HG03460 (cell line): ENCODE data around the gene IL31RA.
"Not testable (repeated sequence)": the region's sequence is repeated elsewhere in the genome, so short reads cannot be mapped to it uniquely, and the experiment has no call there.

ENCODE experiments used
- ATAC-seq: cut with Tn5 transposase; IDR thresholded peaks from one replicate; pipeline ENCODE4 v1.9.1; 2021; ENCODE audit not compliant: unreplicated experiment

The IL31RA gene

GRCh38 chr5:55924744-55925143 is 73.6 kb downstream of the IL31RA start:
- no peak for ATAC-seq

GRCh38 chr5:55925181-55925580 is 74.0 kb downstream of the IL31RA start:
- no peak for ATAC-seq

- no peak for ATAC-seq
Measured at GRCh38 chr5:55925712-55926111, 74.6 kb downstream of the IL31RA start.

DNA sequence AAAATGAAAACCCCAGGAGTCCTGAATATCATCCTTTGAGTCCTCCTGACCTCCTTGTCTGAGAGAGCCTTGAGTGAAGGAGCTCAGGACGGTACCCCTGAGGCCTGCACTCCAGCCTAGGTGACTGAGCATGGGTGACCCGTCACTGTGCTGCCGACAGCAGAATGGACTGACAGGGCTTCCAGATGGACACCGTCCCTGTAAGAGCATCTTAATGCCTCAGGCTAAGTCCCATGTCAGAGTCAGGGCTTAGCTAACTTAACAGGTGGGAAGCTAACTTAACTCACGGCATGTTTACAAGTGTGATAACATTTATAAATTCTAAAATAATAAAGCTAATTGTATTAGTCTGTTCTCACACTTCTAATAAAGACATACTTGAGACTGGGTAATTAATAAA is 75.3 kb downstream of the IL31RA start:
- ATAC-seq, result no peak

DNA sequence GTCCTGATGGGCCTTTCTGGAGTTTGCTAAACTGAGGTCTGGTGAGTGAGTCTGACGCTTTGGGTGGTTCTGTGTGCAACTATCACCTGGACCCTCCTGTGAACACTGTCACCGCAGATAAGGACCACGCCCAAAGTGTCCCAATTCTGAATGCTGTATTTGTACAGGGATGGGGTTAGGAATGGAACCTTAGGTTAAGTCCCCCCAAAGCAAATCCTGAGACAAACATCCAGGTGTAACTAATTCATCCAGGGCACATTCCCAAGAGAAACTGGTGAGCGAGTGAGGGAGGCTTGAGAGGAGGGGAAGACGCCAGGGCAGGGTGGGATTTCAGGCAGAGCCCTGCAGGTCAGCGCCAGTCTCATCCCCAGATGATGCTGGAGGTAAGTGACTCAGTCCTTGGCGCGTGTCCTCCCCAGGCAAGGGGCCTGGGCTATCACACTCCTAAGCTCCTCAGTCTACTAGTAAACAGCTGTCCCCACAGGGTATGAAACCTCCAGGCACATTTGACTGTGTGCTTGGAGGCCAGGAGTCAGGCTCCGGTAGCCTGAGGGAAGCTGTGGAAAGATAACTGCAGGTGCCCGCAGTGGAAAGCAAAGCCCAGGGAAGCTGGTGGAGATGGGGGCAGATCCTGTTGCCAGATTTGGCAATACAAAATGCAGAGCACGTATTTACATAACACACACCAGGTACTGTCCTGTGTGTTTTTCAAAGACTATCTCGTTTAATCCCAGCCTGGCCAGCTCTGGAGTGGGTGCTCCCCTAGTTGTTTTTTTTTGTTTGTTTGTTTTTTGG is 76.9 kb downstream of the IL31RA start:
- ATAC-seq, result no peak

DNA sequence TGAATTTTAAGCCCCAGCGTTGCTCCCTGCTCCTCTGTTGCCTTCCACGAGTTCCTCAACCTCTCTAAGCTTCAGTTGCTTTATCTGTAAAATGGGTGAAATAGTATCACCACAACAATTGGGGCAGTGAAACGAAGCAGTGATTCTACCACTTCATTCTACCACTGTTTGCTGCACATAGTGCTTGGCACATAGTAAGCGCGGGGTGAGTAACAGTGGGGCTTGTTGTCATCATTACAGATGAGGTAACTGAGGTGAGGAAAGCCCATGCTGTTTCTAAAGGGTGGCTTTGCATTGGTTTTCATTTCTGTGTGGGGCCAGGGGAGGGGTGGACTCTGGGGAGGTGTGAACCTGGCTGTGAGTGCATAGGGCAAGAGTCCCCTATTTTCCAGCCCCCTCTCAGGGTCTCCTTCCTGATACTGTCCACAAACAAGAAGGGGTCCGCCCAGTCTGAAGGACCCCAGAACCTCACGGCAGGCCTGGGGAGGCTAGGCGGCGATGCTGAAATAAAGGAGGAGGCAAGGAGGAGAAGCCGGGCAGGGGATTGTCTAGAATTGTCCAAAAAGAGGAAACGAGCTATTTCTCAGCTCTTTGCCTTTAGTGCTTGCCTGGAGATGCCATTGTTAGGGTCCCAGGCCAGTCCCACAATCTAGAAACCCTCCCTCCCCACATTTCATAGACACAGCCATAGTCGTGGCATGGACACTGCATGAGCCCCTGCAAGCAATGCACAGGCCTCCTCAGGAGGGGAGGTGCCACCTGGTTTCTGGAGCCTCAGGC is 78.1 kb downstream of the IL31RA start:
- ATAC-seq, result no peak

DNA sequence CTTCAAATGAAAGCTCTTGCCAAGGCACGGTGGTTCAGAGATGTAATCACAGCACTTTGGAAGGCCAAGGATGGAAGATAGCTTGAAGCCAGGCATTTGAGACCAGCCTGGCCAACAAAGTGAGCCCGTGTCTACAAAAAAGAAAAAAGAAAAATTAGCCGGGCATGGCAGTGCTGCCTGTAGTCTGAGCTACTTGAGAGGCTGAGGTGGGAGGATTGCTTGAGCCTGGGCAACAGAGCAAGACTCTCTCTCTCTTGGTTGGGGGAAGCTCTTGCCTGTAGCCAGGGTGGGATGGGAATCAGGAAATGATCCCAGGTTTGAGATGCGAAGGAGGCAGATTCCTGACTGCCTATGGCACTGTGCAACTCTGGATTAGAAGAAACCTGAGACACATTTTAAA is 81.5 kb downstream of the IL31RA start:
- ATAC-seq, result no peak

DNA sequence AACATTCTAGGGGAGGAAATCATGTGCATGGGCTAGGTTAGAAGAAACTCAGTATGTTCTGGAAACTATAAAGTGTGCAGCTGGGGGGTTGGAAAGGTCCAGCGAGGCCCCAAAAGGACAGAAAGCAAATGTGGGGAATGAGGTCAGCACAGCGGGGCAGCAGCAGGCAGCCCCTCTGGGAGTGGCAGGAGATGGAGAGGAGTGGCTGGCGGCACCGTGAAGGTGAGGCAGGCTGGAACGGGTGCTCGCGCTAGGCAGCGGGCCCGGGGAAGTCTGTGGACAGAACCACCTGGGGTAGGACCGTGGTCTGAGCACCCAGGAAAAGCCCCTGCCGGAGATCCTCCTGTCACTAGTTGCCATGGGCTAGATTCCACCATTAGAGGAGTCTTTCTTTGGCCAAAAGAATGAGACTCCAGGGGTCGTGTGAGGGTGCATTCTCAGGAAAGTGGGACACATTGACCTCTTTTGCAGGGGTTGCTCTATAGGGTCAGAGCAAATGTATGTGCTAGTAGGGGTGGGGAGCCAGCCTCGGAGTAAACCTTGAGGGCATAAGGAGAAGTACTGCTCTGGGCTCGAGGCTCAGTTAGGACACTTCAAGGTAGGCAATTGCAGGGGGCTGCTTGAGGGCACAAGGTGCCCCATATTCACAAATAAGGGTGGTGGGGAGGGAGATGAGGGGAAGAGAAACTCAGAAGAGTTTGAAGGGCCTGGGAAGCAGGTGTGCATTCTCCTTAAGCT is 82.4 kb downstream of the IL31RA start:
- ATAC-seq, result no peak

GRCh38 chr5:55934115-55934613 is 83.0 kb downstream of the IL31RA start:
- ATAC-seq, result no peak

DNA sequence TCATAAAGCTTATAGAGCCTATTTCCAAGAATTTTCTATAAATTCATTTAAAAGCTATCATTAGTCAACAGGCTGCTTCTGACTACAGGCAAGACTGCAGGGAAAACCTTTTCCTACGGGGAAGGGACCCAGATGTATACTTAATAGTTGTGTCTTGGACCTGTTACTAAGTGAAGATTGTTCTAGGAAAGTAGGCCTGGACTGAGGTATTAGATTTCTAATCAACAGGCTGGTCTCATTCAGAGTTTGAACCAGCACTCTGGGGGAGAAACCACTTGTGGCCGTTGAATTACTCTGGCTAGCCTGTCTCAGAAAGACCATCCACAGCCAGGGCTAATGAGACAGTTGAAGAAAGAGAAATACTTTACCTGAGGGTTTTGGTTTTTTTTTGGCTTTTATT is 83.6 kb downstream of the IL31RA start:
- no peak for ATAC-seq

DNA sequence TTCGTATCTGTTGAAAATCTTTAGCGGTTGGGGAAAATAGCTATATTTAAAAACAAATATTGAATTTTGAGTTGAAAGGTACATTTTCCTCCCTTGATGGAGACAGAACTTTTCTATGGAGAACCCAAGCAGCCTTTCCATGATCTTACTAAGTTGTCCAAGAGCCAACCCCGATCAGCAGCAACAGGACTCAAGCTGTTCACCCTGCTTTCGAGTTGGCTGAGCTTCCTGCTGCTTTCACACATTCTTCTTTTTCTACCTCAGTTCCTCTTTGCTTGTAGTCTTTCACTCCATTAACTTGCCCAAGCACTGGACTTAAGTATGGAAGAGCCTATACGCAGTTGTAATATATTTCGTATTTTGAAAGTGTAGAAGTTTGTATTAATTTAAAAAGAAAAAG is 84.2 kb downstream of the IL31RA start:
- ATAC-seq, result no peak

DNA sequence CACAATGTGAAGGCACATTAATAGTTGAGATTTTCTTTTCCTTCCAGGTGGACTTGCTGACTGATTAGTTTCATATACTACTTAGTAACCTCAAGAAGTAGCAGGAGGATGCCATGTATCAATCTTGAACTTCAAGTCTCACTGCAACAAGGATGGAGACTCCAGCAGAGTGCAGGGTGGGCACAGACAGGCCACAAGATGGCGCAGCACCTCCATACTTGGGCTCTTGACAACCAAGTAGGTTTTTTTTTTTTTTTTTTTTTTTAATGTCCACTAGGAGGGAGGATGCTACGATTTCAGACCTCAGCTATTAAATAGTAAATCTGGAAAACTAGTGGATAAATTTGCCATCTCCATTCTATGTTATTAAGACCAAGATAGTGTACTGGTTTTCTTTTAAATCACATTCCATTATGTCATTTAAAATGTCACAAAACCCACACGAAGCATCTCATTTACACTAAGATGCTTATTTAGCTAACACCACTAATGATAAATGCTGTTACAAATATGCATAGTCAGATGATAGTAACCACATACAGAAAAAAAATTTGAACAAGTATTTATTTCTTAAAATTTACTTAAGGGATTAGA is 85.0 kb downstream of the IL31RA start:
- ATAC-seq, result no peak

GRCh38 chr5:55937598-55937997 is 86.4 kb downstream of the IL31RA start:
- ATAC-seq, result not testable (repeated sequence)

DNA sequence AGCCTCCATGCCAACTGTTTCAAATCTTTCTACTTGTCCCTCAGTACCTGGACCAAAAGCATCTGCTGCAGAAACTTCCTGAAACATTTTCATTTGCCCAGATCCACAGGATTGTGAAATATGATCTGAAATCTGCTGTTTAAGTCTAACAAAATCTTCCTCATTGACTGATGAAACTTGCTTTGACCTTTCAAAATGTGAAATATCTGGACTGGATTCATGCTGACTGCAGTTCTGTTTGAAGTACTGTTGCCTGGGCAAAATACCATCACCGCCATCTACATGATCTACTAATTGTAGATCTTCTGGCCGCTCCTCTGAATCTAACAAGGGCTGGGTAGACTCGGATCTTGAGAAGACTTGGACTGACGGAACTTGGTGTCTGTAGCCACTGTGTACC is 90.0 kb downstream of the IL31RA start:
- ATAC-seq, result not testable (repeated sequence)

- no peak for ATAC-seq
Measured at GRCh38 chr5:55959208-55959607, 108.1 kb downstream of the IL31RA start.

- ATAC-seq, result no peak
Measured at GRCh38 chr5:55960779-55961178, 109.6 kb downstream of the IL31RA start.

GRCh38 chr5:55965525-55965924 is 114.4 kb downstream of the IL31RA start:
- no peak for ATAC-seq

GRCh38 chr5:55966284-55966683 is 115.1 kb downstream of the IL31RA start:
- ATAC-seq, result no peak

DNA sequence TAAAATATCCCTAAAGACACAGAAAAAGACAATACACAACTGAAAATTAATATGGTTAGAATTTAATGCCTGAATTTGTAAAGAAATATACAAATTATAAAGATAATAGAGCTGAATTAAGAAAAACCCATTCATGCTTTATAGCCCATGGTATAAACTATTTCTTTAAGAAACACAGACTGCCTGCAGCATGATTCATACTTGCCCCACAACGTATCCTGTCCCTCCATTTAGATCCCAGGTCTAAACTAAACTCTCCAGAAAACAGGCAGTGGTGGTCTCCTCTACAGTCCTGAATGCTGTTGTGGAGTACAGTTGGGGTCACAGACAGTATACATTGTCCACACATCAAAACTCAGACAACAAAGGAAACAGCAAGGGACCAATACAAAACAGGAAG is 118.8 kb downstream of the IL31RA start:
- no peak for ATAC-seq
